ENCODE results near the gene CFAP46. TPM values are rescaled to one million over a fixed set of nuclear protein-coding genes. Genes with fewer than 3 reads are reported as not detected.

The CFAP46 gene
- polyA plus RNA-seq, 3 donors: 0.07 TPM; not detected in 2

DNA sequence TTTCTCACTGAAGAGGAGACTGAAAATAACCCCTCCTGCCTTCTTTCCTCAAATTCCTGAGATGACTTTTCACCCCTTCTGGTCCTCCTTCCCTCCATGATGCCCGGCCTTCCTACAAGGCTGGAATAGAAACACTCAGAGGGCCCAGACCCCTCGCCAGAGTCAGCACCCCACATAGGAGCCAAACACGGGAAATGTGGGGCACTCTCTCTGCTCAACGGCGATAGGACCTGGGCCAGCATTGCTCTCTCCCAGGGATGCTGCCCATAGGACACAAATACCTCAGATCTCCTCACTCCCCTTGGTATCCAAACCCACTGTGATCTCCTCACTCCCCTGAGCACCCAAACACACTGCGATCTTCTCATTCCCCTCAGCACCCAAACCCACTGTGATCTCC, 7.4 kb downstream of the CFAP46 start:
- Histone ChIP-seq H3K4me1 (ENCODE audit: control insufficient read depth in 1 of 2, insufficient read depth in 2 of 2, low read length in 2 of 2) (peaks cover 0 to 3% of the 10 kb centered on the region in 2 donors), H2AFZ (ENCODE audit: insufficient read depth, low read depth, low read length, poor library complexity, severe bottlenecking) (no peak overlapping the region), H3K27ac (ENCODE audit: low read depth in 1 of 2, low read length in 2 of 2) (no peak overlapping the region), H3K36me3 (replicated peaks in 1 of 2; ENCODE audit: control insufficient read depth in 1 of 2, insufficient read depth in 2 of 2, low read length in 2 of 2) (no peaks in the 10 kb centered on the region), H4K20me1 (ENCODE audit: insufficient read depth, low read length) (no peaks in the 10 kb centered on the region), H3K4me3 (replicated peaks in 1 of 3; ENCODE audit: low read depth in 2 of 3, low read length in 3 of 3) (no peak overlapping the region), H3K27me3 (ENCODE audit: control insufficient read depth in 2 of 2, insufficient read depth in 2 of 2, low read length in 2 of 2) (peaks cover 0 to 6% of the 10 kb centered on the region in 2 donors), H3K79me2 (ENCODE audit: insufficient read depth, low read length) (no peaks in the 10 kb centered on the region), H3K9me3 (replicated peaks in 1 of 2; ENCODE audit: control insufficient read depth in 1 of 2, insufficient read depth in 1 of 2, low read length in 2 of 2) (no peaks in the 10 kb centered on the region), H3K4me2 (replicated peaks; ENCODE audit: extremely low read depth, low read length, poor library complexity, severe bottlenecking) (no peak overlapping the region), H3K9ac (ENCODE audit: insufficient read depth, low read length, poor library complexity, severe bottlenecking) (no peak overlapping the region)
- H3K4me3 Mint-ChIP-seq: no peak overlapping the region
- no peak for TF ChIP-seq CTCF (IDR thresholded peaks at IDR 0.05)
- no peak overlapping the region for H3K27ac Mint-ChIP-seq
- H3K9me3 Mint-ChIP-seq: peaks cover 0 to 3% (median 0%) of the 10 kb centered on the region in 7 donors
- intact Hi-C loops (cut with micrococcal nuclease): no loop called here
- no peaks in the 10 kb centered on the region for H3K36me3 Mint-ChIP-seq
- H3K27me3 Mint-ChIP-seq (ENCODE audit: low read depth in 3 of 3): peaks cover 4 to 17% (median 12%) of the 10 kb centered on the region in 3 donors
- H3K4me1 Mint-ChIP-seq: no peaks in the 10 kb centered on the region
- no peak for DNase-seq
- WGBS (ENCODE audit: insufficient coverage): 85% methylated on average over 6 of the region's 6 CpGs

GRCh38 chr10:132933308-132934042, 8.9 kb downstream of the CFAP46 start:
- 88% methylated on average over 30 of the region's 30 CpGs for WGBS (ENCODE audit: insufficient coverage)
- Histone ChIP-seq H3K79me2 (ENCODE audit: insufficient read depth, low read length) (no peaks in the 10 kb centered on the region), H3K4me1 (ENCODE audit: control insufficient read depth in 1 of 2, insufficient read depth in 2 of 2, low read length in 2 of 2) (peaks cover 0 to 12% of the 10 kb centered on the region in 2 donors), H4K20me1 (ENCODE audit: insufficient read depth, low read length) (no peaks in the 10 kb centered on the region), H2AFZ (ENCODE audit: insufficient read depth, low read depth, low read length, poor library complexity, severe bottlenecking) (no peak overlapping the region), H3K36me3 (replicated peaks in 1 of 2; ENCODE audit: control insufficient read depth in 1 of 2, insufficient read depth in 2 of 2, low read length in 2 of 2) (no peaks in the 10 kb centered on the region), H3K4me3 (replicated peaks in 1 of 3; ENCODE audit: low read depth in 2 of 3, low read length in 3 of 3) (no peak overlapping the region), H3K9me3 (replicated peaks in 1 of 2; ENCODE audit: control insufficient read depth in 1 of 2, insufficient read depth in 1 of 2, low read length in 2 of 2) (no peaks in the 10 kb centered on the region), H3K9ac (ENCODE audit: insufficient read depth, low read length, poor library complexity, severe bottlenecking) (no peak overlapping the region), H3K27me3 (ENCODE audit: control insufficient read depth in 2 of 2, insufficient read depth in 2 of 2, low read length in 2 of 2) (no peaks in the 10 kb centered on the region), H3K27ac (ENCODE audit: low read depth in 1 of 2, low read length in 2 of 2) (no peak overlapping the region), H3K4me2 (replicated peaks; ENCODE audit: extremely low read depth, low read length, poor library complexity, severe bottlenecking) (no peak overlapping the region)
- peaks cover 0 to 6% (median 4%) of the 10 kb centered on the region in 3 donors for H3K27me3 Mint-ChIP-seq (ENCODE audit: low read depth in 3 of 3)
- no peak for TF ChIP-seq CTCF (IDR thresholded peaks at IDR 0.05)
- H3K9me3 Mint-ChIP-seq: peaks cover 0 to 3% (median 0%) of the 10 kb centered on the region in 7 donors
- DNase-seq: no peak
- no peaks in the 10 kb centered on the region for H3K36me3 Mint-ChIP-seq
- no peaks in the 10 kb centered on the region for H3K4me1 Mint-ChIP-seq
- H3K4me3 Mint-ChIP-seq: no peak overlapping the region
- peak overlapping the region in 1 of 7 donors; percentile 28 for H3K27ac Mint-ChIP-seq
- intact Hi-C loops (cut with micrococcal nuclease): no loop called here

Data from CD14-positive monocyte (primary cell).